Ishikawa (cell line): Measurements from ENCODE around the gene KCNN3.

Experiments
- CEBPB ChIP-seq: IDR thresholded peaks from 2 replicates; pipeline ENCODE4 v1.6.1; 2012
- CREB1 ChIP-seq: IDR thresholded peaks from 2 replicates; pipeline ENCODE4 v1.6.1; 2012; ENCODE audit warnings: low read depth
- EGR1 ChIP-seq: IDR thresholded peaks from 2 replicates; pipeline ENCODE4 v1.6.1; 2012
- EP300 ChIP-seq: IDR thresholded peaks from 2 replicates; pipeline ENCODE4 v1.6.1; 2012; ENCODE audit warnings: borderline replicate concordance
- FOXM1 ChIP-seq: IDR thresholded peaks from 2 replicates; pipeline ENCODE4 v1.6.1; 2012; ENCODE audit warnings: low read depth, borderline replicate concordance
- NFIC ChIP-seq: IDR thresholded peaks from 2 replicates; pipeline ENCODE4 v1.6.1; 2012
- RAD21 ChIP-seq: IDR thresholded peaks from 2 replicates; pipeline ENCODE4 v1.6.1; 2012; ENCODE audit warnings: low read depth
- TAF1 ChIP-seq: IDR thresholded peaks from 2 replicates; pipeline ENCODE4 v1.6.1; 2012; ENCODE audit warnings: low read depth, mild to moderate bottlenecking
- TCF12 ChIP-seq: IDR thresholded peaks from 2 replicates; pipeline ENCODE4 v1.6.1; 2012; ENCODE audit warnings: low read depth
- TEAD4 ChIP-seq: IDR thresholded peaks from 2 replicates; pipeline ENCODE4 v1.6.1; 2012
- YY1 ChIP-seq: IDR thresholded peaks from 2 replicates; pipeline ENCODE4 v1.6.1; 2012; ENCODE audit warnings: low read depth
- ZBTB7A ChIP-seq: IDR thresholded peaks from 2 replicates; pipeline ENCODE4 v1.6.1; 2012; ENCODE audit warnings: low read depth
- TF ChIP-seq, protein P1 (sequence below): IDR thresholded peaks from 2 replicates; pipeline ENCODE4 v1.6.1; 2012
- TF ChIP-seq, protein P2 (sequence below): IDR thresholded peaks from 2 replicates; pipeline ENCODE4 v1.6.1; 2012; ENCODE audit warnings: low read depth, mild to moderate bottlenecking
- TF ChIP-seq, protein P3 (sequence below): IDR thresholded peaks from 2 replicates; pipeline ENCODE4 v1.6.1; 2012

Gene KCNN3

DNA sequence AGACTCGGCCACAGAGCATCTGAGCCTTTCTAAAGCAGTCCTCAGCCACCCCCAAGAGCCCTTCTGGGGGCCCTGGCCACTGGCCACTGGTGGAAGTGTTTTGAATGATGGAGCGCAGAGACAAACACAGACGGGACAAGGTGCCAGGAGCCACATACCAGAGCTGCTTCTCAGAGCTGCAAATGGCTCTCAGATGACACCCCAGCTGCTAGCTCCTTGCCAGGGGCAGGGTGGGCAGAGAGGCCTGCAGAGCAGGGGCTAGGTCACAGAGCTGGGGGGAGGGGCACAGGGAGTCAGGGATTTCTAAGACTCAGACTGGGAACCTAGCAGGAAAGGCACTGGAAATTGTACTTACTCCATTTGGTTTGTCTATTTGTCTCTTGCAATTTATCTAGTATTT is 30.4 kb downstream of the KCNN3 start:
- TF ChIP-seq NFIC (no peak), CREB1 (no peak), TAF1 (no peak), TCF12 (no peak), ZBTB7A (no peak), CEBPB (no peak), EGR1 (no peak), FOXM1 (no peak), EP300 (no peak), RAD21 (no peak), TEAD4 (no peak), YY1 (no peak)
- TF ChIP-seq, protein P1, sequence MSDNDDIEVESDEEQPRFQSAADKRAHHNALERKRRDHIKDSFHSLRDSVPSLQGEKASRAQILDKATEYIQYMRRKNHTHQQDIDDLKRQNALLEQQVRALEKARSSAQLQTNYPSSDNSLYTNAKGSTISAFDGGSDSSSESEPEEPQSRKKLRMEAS: no peak
- TF ChIP-seq, protein P2, sequence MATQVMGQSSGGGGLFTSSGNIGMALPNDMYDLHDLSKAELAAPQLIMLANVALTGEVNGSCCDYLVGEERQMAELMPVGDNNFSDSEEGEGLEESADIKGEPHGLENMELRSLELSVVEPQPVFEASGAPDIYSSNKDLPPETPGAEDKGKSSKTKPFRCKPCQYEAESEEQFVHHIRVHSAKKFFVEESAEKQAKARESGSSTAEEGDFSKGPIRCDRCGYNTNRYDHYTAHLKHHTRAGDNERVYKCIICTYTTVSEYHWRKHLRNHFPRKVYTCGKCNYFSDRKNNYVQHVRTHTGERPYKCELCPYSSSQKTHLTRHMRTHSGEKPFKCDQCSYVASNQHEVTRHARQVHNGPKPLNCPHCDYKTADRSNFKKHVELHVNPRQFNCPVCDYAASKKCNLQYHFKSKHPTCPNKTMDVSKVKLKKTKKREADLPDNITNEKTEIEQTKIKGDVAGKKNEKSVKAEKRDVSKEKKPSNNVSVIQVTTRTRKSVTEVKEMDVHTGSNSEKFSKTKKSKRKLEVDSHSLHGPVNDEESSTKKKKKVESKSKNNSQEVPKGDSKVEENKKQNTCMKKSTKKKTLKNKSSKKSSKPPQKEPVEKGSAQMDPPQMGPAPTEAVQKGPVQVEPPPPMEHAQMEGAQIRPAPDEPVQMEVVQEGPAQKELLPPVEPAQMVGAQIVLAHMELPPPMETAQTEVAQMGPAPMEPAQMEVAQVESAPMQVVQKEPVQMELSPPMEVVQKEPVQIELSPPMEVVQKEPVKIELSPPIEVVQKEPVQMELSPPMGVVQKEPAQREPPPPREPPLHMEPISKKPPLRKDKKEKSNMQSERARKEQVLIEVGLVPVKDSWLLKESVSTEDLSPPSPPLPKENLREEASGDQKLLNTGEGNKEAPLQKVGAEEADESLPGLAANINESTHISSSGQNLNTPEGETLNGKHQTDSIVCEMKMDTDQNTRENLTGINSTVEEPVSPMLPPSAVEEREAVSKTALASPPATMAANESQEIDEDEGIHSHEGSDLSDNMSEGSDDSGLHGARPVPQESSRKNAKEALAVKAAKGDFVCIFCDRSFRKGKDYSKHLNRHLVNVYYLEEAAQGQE: no peak
- TF ChIP-seq, protein P3, sequence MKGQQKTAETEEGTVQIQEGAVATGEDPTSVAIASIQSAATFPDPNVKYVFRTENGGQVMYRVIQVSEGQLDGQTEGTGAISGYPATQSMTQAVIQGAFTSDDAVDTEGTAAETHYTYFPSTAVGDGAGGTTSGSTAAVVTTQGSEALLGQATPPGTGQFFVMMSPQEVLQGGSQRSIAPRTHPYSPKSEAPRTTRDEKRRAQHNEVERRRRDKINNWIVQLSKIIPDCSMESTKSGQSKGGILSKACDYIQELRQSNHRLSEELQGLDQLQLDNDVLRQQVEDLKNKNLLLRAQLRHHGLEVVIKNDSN: no peak

DNA sequence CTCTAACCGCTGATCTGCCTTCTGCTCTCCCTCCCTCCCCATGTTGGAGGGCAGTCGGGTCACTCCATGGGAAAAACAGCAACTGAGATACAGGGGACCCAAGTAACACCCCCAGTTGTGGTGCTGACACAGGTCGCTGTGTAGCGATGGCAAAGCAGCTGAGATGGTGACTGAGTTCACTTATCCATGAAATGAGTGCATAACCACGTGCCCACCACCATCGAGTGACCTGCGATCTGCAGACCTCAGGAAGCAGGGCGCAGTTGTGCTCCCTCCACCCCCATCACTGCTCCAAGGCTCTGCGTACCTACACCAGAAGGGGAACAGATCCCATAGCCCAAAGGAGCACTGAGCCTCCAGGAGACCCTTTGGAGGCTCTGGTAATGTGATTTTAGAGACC is 31.1 kb downstream of the KCNN3 start:
- TF ChIP-seq, protein P3: no peak
- TF ChIP-seq, protein P1: no peak
- TF ChIP-seq ZBTB7A (no peak), TEAD4 (no peak), CEBPB (no peak), NFIC (no peak), CREB1 (no peak), EGR1 (no peak), TCF12 (no peak), FOXM1 (no peak), YY1 (no peak)
- TF ChIP-seq, protein P2: no peak

DNA sequence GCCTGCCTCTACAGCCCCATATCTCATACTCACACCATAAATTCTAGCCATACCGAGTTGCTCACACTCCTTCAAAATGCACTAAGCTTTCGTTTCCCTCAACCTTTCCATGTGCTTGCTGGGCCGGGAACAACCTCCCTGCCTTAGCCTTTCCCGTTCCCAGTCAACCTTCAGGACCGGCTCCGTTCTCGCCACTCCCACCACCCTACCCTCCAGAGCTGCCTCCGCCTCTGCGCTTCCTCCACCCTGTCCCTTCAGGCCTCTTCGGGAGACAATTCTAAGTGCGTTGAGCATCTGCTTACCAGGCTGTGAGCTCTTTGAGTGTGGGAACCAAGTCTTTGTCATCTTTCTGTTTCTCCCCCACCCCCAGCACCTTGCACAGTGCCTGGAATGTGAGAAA is 31.6 kb downstream of the KCNN3 start:
- TF ChIP-seq CEBPB: no peak
- TF ChIP-seq, protein P3: no peak
- TF ChIP-seq YY1: no peak
- TF ChIP-seq TCF12: no peak
- no peak for TF ChIP-seq EP300
- no peak for TF ChIP-seq TAF1
- TF ChIP-seq TEAD4: no peak
- no peak for TF ChIP-seq FOXM1
- TF ChIP-seq, protein P2: no peak
- TF ChIP-seq NFIC: no peak
- TF ChIP-seq ZBTB7A: no peak
- TF ChIP-seq EGR1: no peak
- TF ChIP-seq CREB1: no peak
- no peak for TF ChIP-seq RAD21
- TF ChIP-seq, protein P1: no peak
